Measurements from ENCODE around the gene KLF3.

DNA sequence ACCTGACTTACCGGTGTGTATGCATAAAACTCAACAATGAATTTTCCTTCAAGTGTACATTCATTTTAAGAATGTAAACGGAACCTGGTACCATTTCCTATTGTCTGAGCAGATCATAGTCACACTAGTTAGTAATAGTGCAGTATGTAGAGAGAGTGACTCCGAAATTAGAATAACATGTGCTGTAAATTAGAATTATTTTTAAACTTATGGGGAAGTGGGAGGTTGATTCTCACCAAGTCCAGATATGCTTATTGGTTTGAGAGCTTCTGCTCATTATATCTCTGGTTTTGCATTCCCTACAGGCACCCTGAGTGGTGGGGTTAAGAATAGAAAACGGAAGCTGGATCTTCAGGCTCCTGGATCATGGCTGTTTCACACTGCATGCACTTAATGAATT, 39.6 kb downstream of the KLF3 start:
- TF ChIP-seq, protein P1, sequence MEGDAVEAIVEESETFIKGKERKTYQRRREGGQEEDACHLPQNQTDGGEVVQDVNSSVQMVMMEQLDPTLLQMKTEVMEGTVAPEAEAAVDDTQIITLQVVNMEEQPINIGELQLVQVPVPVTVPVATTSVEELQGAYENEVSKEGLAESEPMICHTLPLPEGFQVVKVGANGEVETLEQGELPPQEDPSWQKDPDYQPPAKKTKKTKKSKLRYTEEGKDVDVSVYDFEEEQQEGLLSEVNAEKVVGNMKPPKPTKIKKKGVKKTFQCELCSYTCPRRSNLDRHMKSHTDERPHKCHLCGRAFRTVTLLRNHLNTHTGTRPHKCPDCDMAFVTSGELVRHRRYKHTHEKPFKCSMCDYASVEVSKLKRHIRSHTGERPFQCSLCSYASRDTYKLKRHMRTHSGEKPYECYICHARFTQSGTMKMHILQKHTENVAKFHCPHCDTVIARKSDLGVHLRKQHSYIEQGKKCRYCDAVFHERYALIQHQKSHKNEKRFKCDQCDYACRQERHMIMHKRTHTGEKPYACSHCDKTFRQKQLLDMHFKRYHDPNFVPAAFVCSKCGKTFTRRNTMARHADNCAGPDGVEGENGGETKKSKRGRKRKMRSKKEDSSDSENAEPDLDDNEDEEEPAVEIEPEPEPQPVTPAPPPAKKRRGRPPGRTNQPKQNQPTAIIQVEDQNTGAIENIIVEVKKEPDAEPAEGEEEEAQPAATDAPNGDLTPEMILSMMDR (IDR thresholded peaks at IDR 0.05; ENCODE audit: low read length) = no peak
- TF ChIP-seq EZH2phosphoT487 (IDR thresholded peaks at IDR 0.05; ENCODE audit: low read length) = no peak
